ENCODE results near the gene PDE8B. TPM values are rescaled to one million over a fixed set of nuclear protein-coding genes. Genes with fewer than 3 reads are reported as not detected.

PDE8B gene
- total and polyA plus RNA-seq, 2 donors, result 0.38 to 1.5 TPM

DNA sequence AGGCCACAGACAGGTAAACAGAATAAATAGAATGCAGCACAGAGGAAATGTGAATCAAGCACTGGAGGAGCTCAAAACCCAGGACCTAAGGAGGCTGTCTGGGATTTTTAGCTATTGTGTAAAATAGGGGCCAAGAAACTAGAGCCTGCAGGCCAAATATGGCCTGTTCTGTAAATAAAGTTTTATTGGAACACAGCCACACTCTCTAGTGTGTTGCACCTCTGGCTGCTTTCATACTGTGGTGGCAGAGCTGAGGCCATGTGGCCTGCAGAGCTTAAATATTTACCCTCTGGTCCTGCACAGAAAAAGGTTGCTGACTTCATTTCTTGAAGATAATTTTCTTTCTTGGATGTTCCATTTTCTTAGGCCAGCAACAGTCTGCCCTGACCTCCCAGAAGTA is 145.3 kb downstream of the PDE8B start:
- no peaks in the 10 kb centered on the region for H3K4me1 ChIP-seq (ENCODE audit: control insufficient read depth in 2 of 2, insufficient read depth in 2 of 2, low read length in 2 of 2)
- DNase-seq (ENCODE audit: low read depth in 6 of 9, low spot score in 9 of 9), result no peak
- no peak overlapping the region for H3K27ac ChIP-seq (ENCODE audit: low read depth in 1 of 2, low read length in 1 of 2)
- H3K36me3 ChIP-seq (ENCODE audit: control insufficient read depth in 2 of 2, insufficient read depth in 2 of 2, low read length in 1 of 2), result no peaks in the 10 kb centered on the region
- H3K4me3 ChIP-seq (ENCODE audit: low read length in 2 of 2), result no peak overlapping the region
- no peaks in the 10 kb centered on the region for H3K27me3 ChIP-seq (ENCODE audit: control insufficient read depth in 2 of 2, insufficient read depth in 1 of 2, low read length in 1 of 2)
- H3K9me3 ChIP-seq (ENCODE audit: control insufficient read depth in 2 of 2, insufficient read depth in 1 of 2, low read length in 1 of 2), result no peaks in the 10 kb centered on the region

DNA sequence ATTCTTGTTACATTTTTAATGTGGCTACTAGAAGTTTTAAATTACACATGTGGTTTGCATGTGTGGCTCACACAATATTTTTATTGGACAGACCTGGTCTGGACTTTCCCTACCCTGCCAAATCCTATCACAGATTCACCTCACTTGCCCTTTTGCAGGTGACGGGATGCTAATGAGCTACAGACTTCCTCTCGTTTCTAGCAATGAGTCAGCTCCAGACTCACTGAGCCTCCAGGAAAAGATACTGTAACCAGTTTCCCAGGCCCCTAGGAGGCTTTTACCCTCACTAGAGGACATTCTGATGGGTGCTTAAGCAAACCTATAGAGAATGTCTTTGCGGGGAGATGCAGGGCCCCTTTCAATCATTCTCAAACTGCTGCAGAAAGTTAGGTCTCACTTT is 146.3 kb downstream of the PDE8B start:
- H3K36me3 ChIP-seq (ENCODE audit: control insufficient read depth in 2 of 2, insufficient read depth in 2 of 2, low read length in 1 of 2), result no peaks in the 10 kb centered on the region

GRCh38 chr5:77358255-77359205 is 148.1 kb downstream of the PDE8B start:
- no peaks in the 10 kb centered on the region for H3K9me3 ChIP-seq (ENCODE audit: control insufficient read depth in 2 of 2, insufficient read depth in 1 of 2, low read length in 1 of 2)
- H3K4me3 ChIP-seq (ENCODE audit: low read length in 2 of 2), result no peak overlapping the region
- H3K4me1 ChIP-seq (ENCODE audit: control insufficient read depth in 2 of 2, insufficient read depth in 2 of 2, low read length in 2 of 2), result no peaks in the 10 kb centered on the region
- H3K27me3 ChIP-seq (ENCODE audit: control insufficient read depth in 2 of 2, insufficient read depth in 1 of 2, low read length in 1 of 2), result no peaks in the 10 kb centered on the region
- WGBS, result 75% methylated on average over 10 of the region's 10 CpGs
- no peaks in the 10 kb centered on the region for H3K36me3 ChIP-seq (ENCODE audit: control insufficient read depth in 2 of 2, insufficient read depth in 2 of 2, low read length in 1 of 2)
- no peak overlapping the region for H3K27ac ChIP-seq (ENCODE audit: low read depth in 1 of 2, low read length in 1 of 2)
- no peak for DNase-seq (ENCODE audit: low read depth in 6 of 9, low spot score in 9 of 9)

More for the DNA sequence above, 146.3 kb downstream of the PDE8B start:
- no peaks in the 10 kb centered on the region for H3K9me3 ChIP-seq (ENCODE audit: control insufficient read depth in 2 of 2, insufficient read depth in 1 of 2, low read length in 1 of 2)
- H3K27ac ChIP-seq (ENCODE audit: low read depth in 1 of 2, low read length in 1 of 2), result no peak overlapping the region
- 84% methylated on average over 3 of the region's 3 CpGs for WGBS
- H3K27me3 ChIP-seq (ENCODE audit: control insufficient read depth in 2 of 2, insufficient read depth in 1 of 2, low read length in 1 of 2), result no peaks in the 10 kb centered on the region
- no peak for DNase-seq (ENCODE audit: low read depth in 6 of 9, low spot score in 9 of 9)
- H3K4me3 ChIP-seq (ENCODE audit: low read length in 2 of 2), result no peak overlapping the region
- no peaks in the 10 kb centered on the region for H3K4me1 ChIP-seq (ENCODE audit: control insufficient read depth in 2 of 2, insufficient read depth in 2 of 2, low read length in 2 of 2)

- H3K27me3 ChIP-seq (ENCODE audit: control insufficient read depth in 2 of 2, insufficient read depth in 1 of 2, low read length in 1 of 2), result no peaks in the 10 kb centered on the region
- WGBS, result 80% methylated on average over 6 of the region's 6 CpGs
- no peak overlapping the region for H3K4me3 ChIP-seq (ENCODE audit: low read length in 2 of 2)
- no peaks in the 10 kb centered on the region for H3K4me1 ChIP-seq (ENCODE audit: control insufficient read depth in 2 of 2, insufficient read depth in 2 of 2, low read length in 2 of 2)
- no peak for DNase-seq (ENCODE audit: low read depth in 6 of 9, low spot score in 9 of 9)
- H3K9me3 ChIP-seq (ENCODE audit: control insufficient read depth in 2 of 2, insufficient read depth in 1 of 2, low read length in 1 of 2), result no peaks in the 10 kb centered on the region
- H3K36me3 ChIP-seq (ENCODE audit: control insufficient read depth in 2 of 2, insufficient read depth in 2 of 2, low read length in 1 of 2), result no peaks in the 10 kb centered on the region
- H3K27ac ChIP-seq (ENCODE audit: low read depth in 1 of 2, low read length in 1 of 2), result no peak overlapping the region
Measured at GRCh38 chr5:77359231-77359630, 148.8 kb downstream of the PDE8B start.

DNA sequence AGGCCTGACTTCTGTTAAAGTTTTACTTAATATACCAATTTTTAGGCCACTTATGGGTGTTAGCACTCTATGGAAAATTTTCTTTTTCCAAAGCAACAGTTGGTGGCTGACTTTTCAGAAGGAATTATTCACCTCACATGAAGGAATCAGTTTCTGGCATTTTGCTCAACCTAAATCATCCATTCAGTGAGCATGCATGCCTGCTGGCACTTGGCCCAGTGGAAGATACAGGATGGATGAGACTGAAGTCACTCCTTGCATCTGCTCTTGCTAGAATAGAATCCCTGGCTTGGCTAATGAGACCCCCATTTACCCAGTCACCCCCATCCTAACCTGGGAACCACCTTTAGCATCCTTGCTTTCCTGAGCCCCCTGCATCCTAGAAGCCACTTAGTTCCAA is 149.9 kb downstream of the PDE8B start:
- Histone ChIP-seq H3K9me3 (ENCODE audit: control insufficient read depth in 2 of 2, insufficient read depth in 1 of 2, low read length in 1 of 2) (no peaks in the 10 kb centered on the region), H3K27ac (ENCODE audit: low read depth in 1 of 2, low read length in 1 of 2) (no peak overlapping the region), H3K36me3 (ENCODE audit: control insufficient read depth in 2 of 2, insufficient read depth in 2 of 2, low read length in 1 of 2) (no peaks in the 10 kb centered on the region), H3K4me3 (ENCODE audit: low read length in 2 of 2) (no peak overlapping the region), H3K4me1 (ENCODE audit: control insufficient read depth in 2 of 2, insufficient read depth in 2 of 2, low read length in 2 of 2) (no peaks in the 10 kb centered on the region), H3K27me3 (ENCODE audit: control insufficient read depth in 2 of 2, insufficient read depth in 1 of 2, low read length in 1 of 2) (no peaks in the 10 kb centered on the region)
- DNase-seq (ENCODE audit: low read depth in 6 of 9, low spot score in 9 of 9), result no peak

- H3K4me3 ChIP-seq (ENCODE audit: low read length in 2 of 2), result no peak overlapping the region
- no peak overlapping the region for H3K27ac ChIP-seq (ENCODE audit: low read depth in 1 of 2, low read length in 1 of 2)
- DNase-seq (ENCODE audit: low read depth in 6 of 9, low spot score in 9 of 9), result no peak
- H3K9me3 ChIP-seq (ENCODE audit: control insufficient read depth in 2 of 2, insufficient read depth in 1 of 2, low read length in 1 of 2), result no peaks in the 10 kb centered on the region
- H3K27me3 ChIP-seq (ENCODE audit: control insufficient read depth in 2 of 2, insufficient read depth in 1 of 2, low read length in 1 of 2), result no peaks in the 10 kb centered on the region
- WGBS, result 97% methylated on average over 1 of the region's 1 CpG
- H3K4me1 ChIP-seq (ENCODE audit: control insufficient read depth in 2 of 2, insufficient read depth in 2 of 2, low read length in 2 of 2), result no peaks in the 10 kb centered on the region
- no peaks in the 10 kb centered on the region for H3K36me3 ChIP-seq (ENCODE audit: control insufficient read depth in 2 of 2, insufficient read depth in 2 of 2, low read length in 1 of 2)
Measured at GRCh38 chr5:77360973-77361372, 150.5 kb downstream of the PDE8B start.

GRCh38 chr5:77366717-77367500 is 156.4 kb downstream of the PDE8B start:
- 95% methylated on average over 5 of the region's 5 CpGs for WGBS

GRCh38 chr5:77367741-77368140 is 157.3 kb downstream of the PDE8B start:
- H3K4me1 ChIP-seq (ENCODE audit: control insufficient read depth in 2 of 2, insufficient read depth in 2 of 2, low read length in 2 of 2), result no peaks in the 10 kb centered on the region
- 97% methylated on average over 4 of the region's 4 CpGs for WGBS
- H3K27ac ChIP-seq (ENCODE audit: low read depth in 1 of 2, low read length in 1 of 2), result no peak overlapping the region
- no peaks in the 10 kb centered on the region for H3K9me3 ChIP-seq (ENCODE audit: control insufficient read depth in 2 of 2, insufficient read depth in 1 of 2, low read length in 1 of 2)
- H3K4me3 ChIP-seq (ENCODE audit: low read length in 2 of 2), result no peak overlapping the region
- no peak for DNase-seq (ENCODE audit: low read depth in 6 of 9, low spot score in 9 of 9)
- H3K27me3 ChIP-seq (ENCODE audit: control insufficient read depth in 2 of 2, insufficient read depth in 1 of 2, low read length in 1 of 2), result no peaks in the 10 kb centered on the region
- H3K36me3 ChIP-seq (ENCODE audit: control insufficient read depth in 2 of 2, insufficient read depth in 2 of 2, low read length in 1 of 2), result no peaks in the 10 kb centered on the region

More at GRCh38 chr5:77366717-77367500, 156.4 kb downstream of the PDE8B start:
- Histone ChIP-seq H3K36me3 (ENCODE audit: control insufficient read depth in 2 of 2, insufficient read depth in 2 of 2, low read length in 1 of 2) (no peaks in the 10 kb centered on the region), H3K4me1 (ENCODE audit: control insufficient read depth in 2 of 2, insufficient read depth in 2 of 2, low read length in 2 of 2) (no peaks in the 10 kb centered on the region), H3K27me3 (ENCODE audit: control insufficient read depth in 2 of 2, insufficient read depth in 1 of 2, low read length in 1 of 2) (no peaks in the 10 kb centered on the region), H3K4me3 (ENCODE audit: low read length in 2 of 2) (no peak overlapping the region), H3K27ac (ENCODE audit: low read depth in 1 of 2, low read length in 1 of 2) (no peak overlapping the region), H3K9me3 (ENCODE audit: control insufficient read depth in 2 of 2, insufficient read depth in 1 of 2, low read length in 1 of 2) (no peaks in the 10 kb centered on the region)
- DNase-seq (ENCODE audit: low read depth in 6 of 9, low spot score in 9 of 9), result no peak

DNA sequence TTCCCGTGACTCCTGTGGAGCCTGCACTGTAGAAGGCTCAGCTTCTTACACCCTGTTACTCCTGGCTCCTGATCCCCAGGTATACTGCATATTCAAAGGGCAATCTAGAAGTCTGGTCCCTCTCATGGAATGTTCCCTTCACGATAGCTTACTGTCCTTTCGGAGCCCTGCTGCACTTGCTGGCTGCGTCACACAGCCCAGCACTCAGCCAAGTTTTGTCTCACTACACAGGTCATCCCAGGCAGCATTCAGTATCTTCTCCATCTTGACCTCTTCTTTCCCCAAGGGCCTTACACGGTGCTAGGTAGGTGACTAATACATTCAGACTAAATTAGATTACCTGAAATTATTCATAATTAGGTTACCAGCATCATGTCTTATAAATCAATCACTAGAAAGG is 157.9 kb downstream of the PDE8B start:
- H3K4me3 ChIP-seq (ENCODE audit: low read length in 2 of 2), result no peak overlapping the region
- H3K27me3 ChIP-seq (ENCODE audit: control insufficient read depth in 2 of 2, insufficient read depth in 1 of 2, low read length in 1 of 2), result no peaks in the 10 kb centered on the region
- no peak overlapping the region for H3K27ac ChIP-seq (ENCODE audit: low read depth in 1 of 2, low read length in 1 of 2)
- no peak for DNase-seq (ENCODE audit: low read depth in 6 of 9, low spot score in 9 of 9)
- 94% methylated on average over 5 of the region's 5 CpGs for WGBS
- H3K9me3 ChIP-seq (ENCODE audit: control insufficient read depth in 2 of 2, insufficient read depth in 1 of 2, low read length in 1 of 2), result no peaks in the 10 kb centered on the region
- no peaks in the 10 kb centered on the region for H3K4me1 ChIP-seq (ENCODE audit: control insufficient read depth in 2 of 2, insufficient read depth in 2 of 2, low read length in 2 of 2)
- no peaks in the 10 kb centered on the region for H3K36me3 ChIP-seq (ENCODE audit: control insufficient read depth in 2 of 2, insufficient read depth in 2 of 2, low read length in 1 of 2)
